ENCODE results near the gene KCNQ1.

DNA sequence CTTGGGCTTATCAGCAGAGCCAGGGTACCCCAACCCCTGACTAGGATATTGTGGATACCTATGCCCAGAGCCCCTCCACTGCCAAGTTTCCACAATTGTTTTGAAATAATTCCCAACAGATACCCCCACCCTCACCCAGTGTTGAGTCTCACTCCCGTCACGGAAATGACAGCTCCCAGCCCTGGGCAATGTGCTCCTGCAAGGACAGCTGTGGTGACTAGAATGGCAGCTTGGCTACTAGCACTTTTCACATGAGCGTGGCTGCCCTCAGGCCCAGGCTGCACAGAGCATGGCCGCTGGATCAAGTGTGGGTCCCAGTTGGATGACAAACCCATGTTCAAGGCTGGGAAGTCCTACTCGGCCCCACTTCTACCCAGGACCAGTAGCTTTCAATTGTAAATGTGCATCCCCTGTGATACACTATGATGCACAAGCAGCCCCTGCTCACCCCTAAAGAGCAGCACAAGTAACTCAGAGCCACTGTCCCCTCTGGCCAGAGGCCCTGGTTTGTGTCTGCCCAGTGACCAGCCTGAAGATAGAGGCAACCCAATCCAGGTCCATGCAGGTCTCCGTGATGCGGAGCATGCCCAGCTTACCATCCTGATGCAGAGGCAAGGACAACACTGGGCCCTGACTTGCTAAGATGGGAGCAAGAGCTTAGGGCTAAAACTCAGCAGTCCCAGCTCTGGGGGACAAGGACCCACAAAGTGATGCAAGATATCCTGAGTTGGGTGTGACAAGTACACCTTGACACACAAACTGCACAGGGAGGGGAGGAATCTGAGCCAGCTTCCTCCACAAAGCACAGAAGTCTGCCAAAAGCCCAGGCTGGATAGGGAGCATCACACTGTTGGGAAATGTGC lies 241.8 kb downstream of the KCNQ1 start:
- no peak for TF ChIP-seq CTCF (conservative IDR thresholded peaks at IDR 0.05; ENCODE audit: low read length)
- no peak for TF ChIP-seq EZH2phosphoT487 (IDR thresholded peaks at IDR 0.05; ENCODE audit: borderline replicate concordance)

All from Loucy (cell line).